SK-N-SH treated with all-trans-retinoic acid at 6 μM for 48 hours (cell line): ENCODE data around the gene PPP3CA.

Experiments used
- ATAC-seq: fragments of 200-7000 bp; cut with Tn5 transposase; 3 replicates; pipeline ENCODE4 v1.9.1; 2020; ENCODE audit warnings: mild to moderate bottlenecking, moderate library complexity
- CSDC2 ChIP-seq: fragments of 250-450 bp; sonication (Bioruptor Pico); IDR thresholded peaks from 2 replicates; pipeline ENCODE4 v1.5.0; 2020; ENCODE audit warnings: mild to moderate bottlenecking, moderate library complexity
- CSRNP3 ChIP-seq: fragments of 250-450 bp; sonication (Bioruptor Pico); IDR thresholded peaks from 2 replicates; pipeline ENCODE4 v1.5.1; 2021; ENCODE audit warnings: mild to moderate bottlenecking, moderate library complexity
- ESRRG ChIP-seq: fragments of 250-450 bp; sonication (Bioruptor Pico); IDR thresholded peaks from 2 replicates; pipeline ENCODE4 v1.6.1; 2021; ENCODE audit warnings: mild to moderate bottlenecking
- OSR1 ChIP-seq: fragments of 250-450 bp; sonication (Bioruptor Pico); IDR thresholded peaks from 2 replicates; pipeline ENCODE4 v1.8.0; 2022; ENCODE audit warnings: moderate library complexity, mild to moderate bottlenecking, inconsistent platforms
- PATZ1 ChIP-seq: fragments of 250-450 bp; sonication (Bioruptor Pico); IDR thresholded peaks from 2 replicates; pipeline ENCODE4 v1.8.0; 2020; ENCODE audit warnings: mild to moderate bottlenecking, moderate library complexity, borderline replicate concordance
- PPARA ChIP-seq: fragments of 250-450 bp; sonication (Bioruptor Pico); IDR thresholded peaks from 2 replicates; pipeline ENCODE4 v1.5.0; 2020; ENCODE audit warnings: mild to moderate bottlenecking, borderline replicate concordance
- RARB ChIP-seq: fragments of 250-450 bp; sonication (Bioruptor Pico); IDR thresholded peaks from 2 replicates; pipeline ENCODE4 v1.8.0; 2021; ENCODE audit warnings: mild to moderate bottlenecking, moderate library complexity
- TSHZ2 ChIP-seq: fragments of 250-450 bp; sonication (Bioruptor Pico); IDR thresholded peaks from 2 replicates; pipeline ENCODE4 v1.5.0; 2020; ENCODE audit warnings: mild to moderate bottlenecking, moderate library complexity
- ZC3H10 ChIP-seq: fragments of 250-450 bp; sonication (Bioruptor Pico); IDR thresholded peaks from 2 replicates; pipeline ENCODE4 v1.5.1; 2021; ENCODE audit warnings: mild to moderate bottlenecking, moderate library complexity
- ZFP3 ChIP-seq: fragments of 250-450 bp; sonication (Bioruptor Pico); IDR thresholded peaks from 2 replicates; pipeline ENCODE4 v1.5.0; 2020; ENCODE audit warnings: mild to moderate bottlenecking, moderate library complexity
- ZNF565 ChIP-seq: fragments of 450-650 bp; formaldehyde crosslinking; conservative IDR thresholded peaks from 2 replicates; pipeline ENCODE4 v1.5.0; 2020; ENCODE audit warnings: low read depth, mild to moderate bottlenecking, moderate library complexity
- ZNF8 ChIP-seq: fragments of 450-650 bp; formaldehyde crosslinking; IDR thresholded peaks from 2 replicates; pipeline ENCODE4 v1.5.0; 2020; ENCODE audit warnings: mild to moderate bottlenecking, moderate library complexity
- TF ChIP-seq, protein P1 (sequence below): fragments of 250-450 bp; sonication (Bioruptor Pico); IDR thresholded peaks from 2 replicates; pipeline ENCODE4 v1.5.1; 2020; ENCODE audit warnings: low read depth, mild to moderate bottlenecking, moderate library complexity
- TF ChIP-seq, protein P2 (sequence below): fragments of 250-450 bp; sonication (Bioruptor Pico); IDR thresholded peaks from 2 replicates; pipeline ENCODE4 v1.8.0; 2021; ENCODE audit warnings: low read depth, mild to moderate bottlenecking, moderate library complexity, borderline replicate concordance

The PPP3CA gene

DNA sequence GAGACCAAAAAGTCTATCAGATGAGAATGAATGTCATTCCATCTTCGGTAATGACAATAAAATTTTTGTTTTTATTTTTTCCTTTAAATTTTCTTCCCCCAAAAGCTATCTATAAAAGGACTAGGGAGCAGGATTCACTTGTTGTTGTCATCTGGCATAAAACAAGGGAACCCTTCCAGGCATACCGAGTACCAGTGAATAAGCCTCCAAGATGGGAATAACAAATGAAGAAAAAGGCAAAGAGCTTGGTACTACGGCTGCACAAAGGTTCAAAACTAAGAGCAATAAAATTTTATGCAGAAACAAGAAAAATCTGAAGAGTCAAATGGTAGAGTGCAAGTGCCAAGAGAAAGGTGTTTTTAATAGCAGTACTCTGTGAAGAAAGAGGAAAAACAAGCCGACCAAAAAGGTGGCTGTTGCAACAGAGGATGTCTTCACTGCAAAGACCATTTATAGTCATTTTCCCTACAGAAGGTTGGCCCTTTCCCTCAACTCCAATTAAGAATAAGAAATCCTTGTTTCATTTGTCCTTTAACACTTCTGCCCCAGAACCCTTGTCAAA lies 25.8 kb downstream of the PPP3CA start:
- no peak for TF ChIP-seq CSRNP3
- TF ChIP-seq, all 23 proteins: peak for 0
- ATAC-seq: no peak

DNA sequence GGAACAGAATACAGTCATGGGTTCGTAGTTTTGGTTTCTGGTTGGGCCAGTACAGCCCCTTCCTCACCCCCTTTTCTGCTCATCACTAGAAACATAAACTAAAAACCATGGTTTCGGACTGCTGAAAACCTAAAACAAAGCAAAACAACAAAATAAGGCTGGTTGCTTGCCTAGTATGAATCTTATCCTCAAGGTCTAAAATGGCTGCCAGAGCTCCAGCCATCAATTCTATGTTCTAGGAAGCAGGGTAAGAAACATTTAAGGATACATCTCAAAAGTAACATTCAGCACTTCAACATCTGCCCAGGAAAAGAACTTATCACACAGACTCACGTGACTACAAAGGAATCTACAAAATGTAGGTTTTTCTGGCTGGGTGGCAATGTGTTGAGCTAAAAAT lies 31.5 kb downstream of the PPP3CA start:
- ATAC-seq: no peak
- TF ChIP-seq OSR1 (CRISPR knock-in tag): no peak
- no peak for TF ChIP-seq CSDC2 (CRISPR knock-in tag)
- TF ChIP-seq, protein P1, sequence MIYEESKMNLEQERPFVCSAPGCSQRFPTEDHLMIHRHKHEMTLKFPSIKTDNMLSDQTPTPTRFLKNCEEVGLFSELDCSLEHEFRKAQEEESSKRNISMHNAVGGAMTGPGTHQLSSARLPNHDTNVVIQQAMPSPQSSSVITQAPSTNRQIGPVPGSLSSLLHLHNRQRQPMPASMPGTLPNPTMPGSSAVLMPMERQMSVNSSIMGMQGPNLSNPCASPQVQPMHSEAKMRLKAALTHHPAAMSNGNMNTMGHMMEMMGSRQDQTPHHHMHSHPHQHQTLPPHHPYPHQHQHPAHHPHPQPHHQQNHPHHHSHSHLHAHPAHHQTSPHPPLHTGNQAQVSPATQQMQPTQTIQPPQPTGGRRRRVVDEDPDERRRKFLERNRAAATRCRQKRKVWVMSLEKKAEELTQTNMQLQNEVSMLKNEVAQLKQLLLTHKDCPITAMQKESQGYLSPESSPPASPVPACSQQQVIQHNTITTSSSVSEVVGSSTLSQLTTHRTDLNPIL: no peak
- no peak for TF ChIP-seq ESRRG (CRISPR knock-in tag)
- TF ChIP-seq ZC3H10 (CRISPR knock-in tag): no peak
- TF ChIP-seq PATZ1: no peak
- no peak for TF ChIP-seq RARB (CRISPR knock-in tag)
- TF ChIP-seq ZNF565: no peak

- no peak for ATAC-seq
- TF ChIP-seq CSRNP3 (no peak), CSDC2 (CRISPR knock-in tag) (no peak), ZC3H10 (CRISPR knock-in tag) (no peak), PPARA (CRISPR knock-in tag) (no peak), RARB (CRISPR knock-in tag) (no peak), ZFP3 (CRISPR knock-in tag) (no peak), ZNF8 (CRISPR knock-in tag) (no peak), PATZ1 (no peak)
- TF ChIP-seq, protein P2, sequence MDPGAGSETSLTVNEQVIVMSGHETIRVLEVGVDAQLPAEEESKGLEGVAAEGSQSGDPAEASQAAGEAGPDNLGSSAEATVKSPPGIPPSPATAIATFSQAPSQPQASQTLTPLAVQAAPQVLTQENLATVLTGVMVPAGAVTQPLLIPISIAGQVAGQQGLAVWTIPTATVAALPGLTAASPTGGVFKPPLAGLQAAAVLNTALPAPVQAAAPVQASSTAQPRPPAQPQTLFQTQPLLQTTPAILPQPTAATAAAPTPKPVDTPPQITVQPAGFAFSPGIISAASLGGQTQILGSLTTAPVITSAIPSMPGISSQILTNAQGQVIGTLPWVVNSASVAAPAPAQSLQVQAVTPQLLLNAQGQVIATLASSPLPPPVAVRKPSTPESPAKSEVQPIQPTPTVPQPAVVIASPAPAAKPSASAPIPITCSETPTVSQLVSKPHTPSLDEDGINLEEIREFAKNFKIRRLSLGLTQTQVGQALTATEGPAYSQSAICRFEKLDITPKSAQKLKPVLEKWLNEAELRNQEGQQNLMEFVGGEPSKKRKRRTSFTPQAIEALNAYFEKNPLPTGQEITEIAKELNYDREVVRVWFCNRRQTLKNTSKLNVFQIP: no peak
These were observed 32.3 kb downstream of the PPP3CA start for GRCh38 chr4:101315041-101315440.

- TF ChIP-seq RARB (CRISPR knock-in tag) (no peak), TSHZ2 (CRISPR knock-in tag) (no peak)
- no peak for ATAC-seq
These were observed 37.4 kb downstream of the PPP3CA start for GRCh38 chr4:101309925-101310324.
